ENCODE measurements around the gene BMPER. TPM values are rescaled to one million over a fixed set of nuclear protein-coding genes. Genes with fewer than 3 reads are reported as not detected.

Gene BMPER
- total RNA-seq, 1 experiment from 2014 or later, result not detected

DNA sequence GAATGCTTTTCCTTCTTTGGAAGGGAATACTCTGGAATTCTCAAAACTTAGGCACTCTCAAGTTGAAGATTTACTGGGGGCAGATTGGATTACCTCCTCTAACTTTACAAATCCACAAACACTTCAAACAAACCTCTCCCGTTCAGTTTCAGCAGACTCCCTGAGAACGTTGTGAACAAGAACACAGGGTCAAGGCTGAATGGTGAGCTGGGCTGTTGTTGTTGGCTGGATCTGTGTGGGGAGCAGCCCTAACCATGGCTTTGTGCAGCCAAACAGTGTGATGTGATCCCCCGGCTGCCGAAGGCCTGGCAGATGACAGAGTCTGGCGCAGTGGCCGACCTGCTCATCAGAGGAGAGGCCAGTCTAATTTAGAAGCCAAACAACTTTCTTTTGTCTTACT lies 93.1 kb downstream of the BMPER start:
- peaks cover 29% of the 10 kb centered on the region for H3K9me3 Mint-ChIP-seq (ENCODE audit: unreplicated experiment)
- H3K9me3 ChIP-seq, result peaks cover 2% of the 10 kb centered on the region; the same call in 1 of the 2 replicates
- no peaks in the 10 kb centered on the region for H3K27me3 Mint-ChIP-seq (ENCODE audit: insufficient read depth, unreplicated experiment)
- H3K36me3 ChIP-seq (ENCODE audit: control insufficient read depth, insufficient read depth, low read length), result no peaks in the 10 kb centered on the region
- ChIA-PET POLR2A (no interaction called here), CTCF (no interaction called here)
- no TSS peak for BruUV-seq (replicated peaks)
- DNase-seq, result no peak
- TF ChIP-seq CTCF (IDR thresholded peaks at IDR 0.05; ENCODE audit: insufficient read depth in 1 of 2, low read depth in 1 of 2, low read length in 1 of 2, severe bottlenecking in 1 of 2, unreplicated experiment in 1 of 2), result no peak
- no peak overlapping the region for H3K27ac Mint-ChIP-seq (ENCODE audit: unreplicated experiment)
- no peak overlapping the region for H3K4me3 ChIP-seq (ENCODE audit: low read depth, low read length)
- H3K27me3 ChIP-seq (replicated peaks; ENCODE audit: control insufficient read depth, insufficient read depth, low read length), result no peaks in the 10 kb centered on the region
- H3K4me1 ChIP-seq, result no peaks in the 10 kb centered on the region; the same call in 1 of the 2 replicates
- H3K4me1 Mint-ChIP-seq (ENCODE audit: low read depth, unreplicated experiment), result peaks cover 9% of the 10 kb centered on the region
- no peak overlapping the region for H3K4me3 Mint-ChIP-seq (ENCODE audit: unreplicated experiment)
- H3K36me3 Mint-ChIP-seq (ENCODE audit: insufficient read depth, unreplicated experiment), result no peaks in the 10 kb centered on the region
- intact Hi-C loops (cut with micrococcal nuclease; ENCODE audit: unreplicated experiment), result no loop called here

DNA sequence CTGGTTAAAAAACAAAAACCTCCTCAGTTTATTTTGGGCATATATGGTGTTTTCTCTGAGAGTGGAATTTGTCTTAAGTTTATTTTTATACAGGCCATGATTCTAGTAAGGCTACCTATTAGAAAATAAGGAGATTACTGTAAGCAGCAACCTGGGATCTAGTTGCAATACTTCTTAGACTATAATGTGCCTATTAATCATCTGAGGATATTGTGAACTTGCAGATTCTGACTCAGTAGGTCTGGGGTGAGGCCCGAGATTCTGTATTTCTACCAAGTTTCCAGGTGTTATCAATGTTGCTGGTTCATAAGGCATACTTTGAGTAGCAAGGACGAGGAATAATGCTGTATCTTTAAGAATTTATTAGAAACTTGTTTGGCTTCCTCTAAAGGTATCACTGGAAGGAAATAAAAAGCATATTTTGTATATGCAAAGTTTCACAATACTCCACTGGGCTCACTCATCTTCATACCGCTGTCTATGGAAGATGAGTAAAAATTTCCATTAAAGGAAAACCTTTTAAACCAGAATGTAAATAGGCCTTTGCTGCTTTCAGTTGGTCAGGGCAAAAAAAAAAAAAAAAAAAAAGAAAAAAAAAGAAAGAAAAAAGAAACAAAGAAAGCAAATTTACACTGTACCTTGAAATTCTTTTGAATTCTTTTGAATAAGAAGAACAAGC lies 105.8 kb downstream of the BMPER start:
- BruUV-seq (replicated peaks), result no TSS peak
- no peak for DNase-seq
- Histone ChIP-seq H3K36me3 (ENCODE audit: control insufficient read depth, insufficient read depth, low read length) (no peaks in the 10 kb centered on the region), H3K9me3 (no peaks in the 10 kb centered on the region), H3K27me3 (replicated peaks; ENCODE audit: control insufficient read depth, insufficient read depth, low read length) (no peaks in the 10 kb centered on the region; the same call in 1 of the 2 replicates), H3K4me1 (no peaks in the 10 kb centered on the region), H3K4me3 (ENCODE audit: low read depth, low read length) (no peak overlapping the region)
- Mint-ChIP-seq H3K27ac (ENCODE audit: unreplicated experiment) (no peak overlapping the region), H3K4me1 (ENCODE audit: low read depth, unreplicated experiment) (no peaks in the 10 kb centered on the region), H3K36me3 (ENCODE audit: insufficient read depth, unreplicated experiment) (no peaks in the 10 kb centered on the region), H3K9me3 (ENCODE audit: unreplicated experiment) (no peaks in the 10 kb centered on the region), H3K27me3 (ENCODE audit: insufficient read depth, unreplicated experiment) (no peaks in the 10 kb centered on the region), H3K4me3 (ENCODE audit: unreplicated experiment) (no peak overlapping the region)
- intact Hi-C loops (cut with micrococcal nuclease; ENCODE audit: unreplicated experiment), result no loop called here
- ChIA-PET POLR2A (no interaction called here), CTCF (no interaction called here)
- no peak for TF ChIP-seq CTCF (IDR thresholded peaks at IDR 0.05; ENCODE audit: insufficient read depth in 1 of 2, low read depth in 1 of 2, low read length in 1 of 2, severe bottlenecking in 1 of 2, unreplicated experiment in 1 of 2)

- TF ChIP-seq CTCF (IDR thresholded peaks at IDR 0.05; ENCODE audit: insufficient read depth in 1 of 2, low read depth in 1 of 2, low read length in 1 of 2, severe bottlenecking in 1 of 2, unreplicated experiment in 1 of 2), result no peak
- Mint-ChIP-seq H3K4me3 (ENCODE audit: unreplicated experiment) (no peak overlapping the region), H3K9me3 (ENCODE audit: unreplicated experiment) (no peaks in the 10 kb centered on the region), H3K27ac (ENCODE audit: unreplicated experiment) (no peak overlapping the region), H3K27me3 (ENCODE audit: insufficient read depth, unreplicated experiment) (no peaks in the 10 kb centered on the region), H3K36me3 (ENCODE audit: insufficient read depth, unreplicated experiment) (no peaks in the 10 kb centered on the region), H3K4me1 (ENCODE audit: low read depth, unreplicated experiment) (no peaks in the 10 kb centered on the region)
- Histone ChIP-seq H3K36me3 (ENCODE audit: control insufficient read depth, insufficient read depth, low read length) (no peaks in the 10 kb centered on the region), H3K4me1 (no peaks in the 10 kb centered on the region), H3K9me3 (no peaks in the 10 kb centered on the region), H3K27me3 (replicated peaks; ENCODE audit: control insufficient read depth, insufficient read depth, low read length) (no peaks in the 10 kb centered on the region), H3K4me3 (ENCODE audit: low read depth, low read length) (no peak overlapping the region)
- ChIA-PET CTCF (no interaction called here), POLR2A (no interaction called here)
- intact Hi-C loops (cut with micrococcal nuclease; ENCODE audit: unreplicated experiment), result no loop called here
- no peak for DNase-seq
- no TSS peak for BruUV-seq (replicated peaks)
These were observed 106.4 kb downstream of the BMPER start for GRCh38 chr7:34011696-34012095.
